IPS DF 6.9 (cell line): Measurements from ENCODE around the gene ASB18.

Experiments
- DNase-seq: peaks from one replicate; pipeline ENCODE4 v3.0.0-alpha.2; 2013; ENCODE audit warnings: low read depth, low spot score
- H3K27ac ChIP-seq: one replicate; pipeline ENCODE4 v1.5.1; 2013; ENCODE audit warnings: low read length, control low read depth
- H3K27me3 ChIP-seq: 2 replicates; pipeline ENCODE4 v1.6.1; 2013; ENCODE audit warnings: mild to moderate bottlenecking, low read length; ENCODE audit not compliant: control insufficient read depth, insufficient read depth
- H3K36me3 ChIP-seq: 2 replicates; pipeline ENCODE4 v1.6.1; 2013; ENCODE audit warnings: low read length; ENCODE audit not compliant: control insufficient read depth, insufficient read depth
- H3K4me1 ChIP-seq: 2 replicates; pipeline ENCODE4 v1.6.1; 2013; ENCODE audit warnings: low read length; ENCODE audit not compliant: control insufficient read depth, insufficient read depth
- H3K4me3 ChIP-seq: 2 replicates; pipeline ENCODE4 v1.5.1; 2013; ENCODE audit warnings: mild to moderate bottlenecking, low read length
- H3K9me3 ChIP-seq: 2 replicates; pipeline ENCODE4 v1.6.1; 2013; ENCODE audit warnings: low read length, inconsistent platforms; ENCODE audit not compliant: control insufficient read depth, insufficient read depth
- WGBS: extraction: QIAGEN DNeasy Blood & Tissue Kit; methylation state at CpG from one replicate; pipeline ENCODE4 v1.1.7; 2013; ENCODE audit warnings: mixed read lengths, missing lambda C conversion rate; ENCODE audit not compliant: insufficient read length, insufficient coverage; 5-methylcytosine and 5-hydroxymethylcytosine counted together

Gene ASB18

GRCh38 chr2:236257575-236257974 is 6.6 kb downstream of the ASB18 start:
- no peak overlapping the region for H3K4me3 ChIP-seq
- H3K27me3 ChIP-seq, result no peaks in the 10 kb centered on the region
- no peak for DNase-seq
- no peaks in the 10 kb centered on the region for H3K36me3 ChIP-seq
- H3K4me1 ChIP-seq, result no peaks in the 10 kb centered on the region; the same call in 1 of the 2 replicates
- WGBS, result no CpG with 5 or more reads among the region's 6 CpGs
- no peaks in the 10 kb centered on the region for H3K9me3 ChIP-seq
- H3K27ac ChIP-seq, result no peak overlapping the region

- Histone ChIP-seq H3K9me3 (no peaks in the 10 kb centered on the region), H3K4me1 (no peaks in the 10 kb centered on the region; the same call in 1 of the 2 replicates), H3K4me3 (no peak overlapping the region), H3K27me3 (no peaks in the 10 kb centered on the region), H3K36me3 (no peaks in the 10 kb centered on the region), H3K27ac (no peak overlapping the region)
- DNase-seq, result no peak
- no CpG with 5 or more reads among the region's 8 CpGs for WGBS
These were observed 7.1 kb downstream of the ASB18 start for GRCh38 chr2:236257136-236257535.

- no peaks in the 10 kb centered on the region for H3K4me1 ChIP-seq
- no peaks in the 10 kb centered on the region for H3K27me3 ChIP-seq
- no peaks in the 10 kb centered on the region for H3K36me3 ChIP-seq
- WGBS, result no CpG with 5 or more reads among the region's 8 CpGs
- H3K9me3 ChIP-seq, result no peaks in the 10 kb centered on the region
- DNase-seq, result no peak
- H3K27ac ChIP-seq, result no peak overlapping the region
- H3K4me3 ChIP-seq, result no peak overlapping the region
These were observed 7.7 kb downstream of the ASB18 start for GRCh38 chr2:236256366-236256985.

GRCh38 chr2:236254674-236255073 is 9.5 kb downstream of the ASB18 start:
- no peaks in the 10 kb centered on the region for H3K36me3 ChIP-seq
- 100% methylated on average over 1 of the region's 13 CpGs for WGBS
- no peak for DNase-seq
- no peaks in the 10 kb centered on the region for H3K4me1 ChIP-seq
- H3K27me3 ChIP-seq, result no peaks in the 10 kb centered on the region
- no peak overlapping the region for H3K27ac ChIP-seq
- no peak overlapping the region for H3K4me3 ChIP-seq
- H3K9me3 ChIP-seq, result no peaks in the 10 kb centered on the region

GRCh38 chr2:236254001-236254400 is 10.2 kb downstream of the ASB18 start:
- H3K9me3 ChIP-seq, result no peaks in the 10 kb centered on the region

GRCh38 chr2:236252602-236253001 is 11.6 kb downstream of the ASB18 start:
- no peaks in the 10 kb centered on the region for H3K4me1 ChIP-seq
- no CpG with 5 or more reads among the region's 3 CpGs for WGBS
- H3K27me3 ChIP-seq, result no peaks in the 10 kb centered on the region
- H3K9me3 ChIP-seq, result no peaks in the 10 kb centered on the region
- no peak overlapping the region for H3K4me3 ChIP-seq
- no peaks in the 10 kb centered on the region for H3K36me3 ChIP-seq
- DNase-seq, result no peak
- H3K27ac ChIP-seq, result no peak overlapping the region

More at GRCh38 chr2:236254001-236254400, 10.2 kb downstream of the ASB18 start:
- Histone ChIP-seq H3K36me3 (no peaks in the 10 kb centered on the region), H3K27me3 (no peaks in the 10 kb centered on the region), H3K4me1 (no peaks in the 10 kb centered on the region), H3K27ac (no peak overlapping the region), H3K4me3 (no peak overlapping the region)
- DNase-seq, result no peak
- WGBS, result no CpG with 5 or more reads among the region's 3 CpGs

GRCh38 chr2:236250909-236251579 is 13.2 kb downstream of the ASB18 start:
- Histone ChIP-seq H3K27me3 (peaks cover 2% of the 10 kb centered on the region; the same call in 1 of the 2 replicates), H3K4me3 (no peak overlapping the region)
- no peak for DNase-seq

GRCh38 chr2:236250286-236250685 is 13.9 kb downstream of the ASB18 start:
- H3K9me3 ChIP-seq, result no peaks in the 10 kb centered on the region; the same call in 1 of the 2 replicates
- DNase-seq, result no peak
- no peak overlapping the region for H3K27ac ChIP-seq
- H3K27me3 ChIP-seq, result peaks cover 2% of the 10 kb centered on the region; the same call in 1 of the 2 replicates
- no peak overlapping the region for H3K4me3 ChIP-seq
- no peaks in the 10 kb centered on the region for H3K4me1 ChIP-seq
- H3K36me3 ChIP-seq, result no peaks in the 10 kb centered on the region
- no CpG with 5 or more reads among the region's 3 CpGs for WGBS

More at GRCh38 chr2:236250909-236251579, 13.2 kb downstream of the ASB18 start:
- WGBS, result no CpG with 5 or more reads among the region's 13 CpGs
- Histone ChIP-seq H3K36me3 (no peaks in the 10 kb centered on the region), H3K4me1 (no peaks in the 10 kb centered on the region), H3K27ac (no peak overlapping the region), H3K9me3 (no peaks in the 10 kb centered on the region; the same call in 1 of the 2 replicates)

GRCh38 chr2:236249066-236249465 is 15.1 kb downstream of the ASB18 start:
- no peaks in the 10 kb centered on the region; the same call in 1 of the 2 replicates for H3K9me3 ChIP-seq
- H3K4me3 ChIP-seq, result no peak overlapping the region
- no peaks in the 10 kb centered on the region for H3K36me3 ChIP-seq
- peaks cover 2% of the 10 kb centered on the region; the same call in 1 of the 2 replicates for H3K27me3 ChIP-seq
- DNase-seq, result no peak
- WGBS, result no CpG with 5 or more reads among the region's 2 CpGs
- H3K4me1 ChIP-seq, result no peaks in the 10 kb centered on the region
- H3K27ac ChIP-seq, result no peak overlapping the region

GRCh38 chr2:236246711-236247246 is 17.4 kb downstream of the ASB18 start:
- H3K9me3 ChIP-seq, result no peaks in the 10 kb centered on the region; the same call in 1 of the 2 replicates
- no peak overlapping the region for H3K4me3 ChIP-seq
- no CpG with 5 or more reads among the region's 3 CpGs for WGBS
- DNase-seq, result no peak
- H3K36me3 ChIP-seq, result no peaks in the 10 kb centered on the region
- H3K27me3 ChIP-seq, result peaks cover 2% of the 10 kb centered on the region; the same call in 1 of the 2 replicates
- H3K4me1 ChIP-seq, result no peaks in the 10 kb centered on the region
- H3K27ac ChIP-seq, result no peak overlapping the region
